Epidermal melanocyte (primary cell): ENCODE results near the gene COL6A3.
A peak's percentile ranks its signal among the peaks of the same experiment; 100 is the strongest.
"Not testable (repeated sequence)": the region's sequence is repeated elsewhere in the genome, so short reads cannot be mapped to it uniquely, and the experiment has no call there.

Experiments used
- DNase-seq: peaks from one replicate; pipeline ENCODE4 v3.0.0; 2011; ENCODE audit warnings: low spot score; ENCODE audit not compliant: insufficient read length

Gene COL6A3

GRCh38 chr2:237412988-237413776, 782 bp downstream of the COL6A3 start:
- DNase-seq, result no peak

GRCh38 chr2:237412646-237412987, 1.3 kb downstream of the COL6A3 start:
- no peak for DNase-seq

GRCh38 chr2:237411683-237412423, 2.1 kb downstream of the COL6A3 start:
- DNase-seq, result no peak

GRCh38 chr2:237411092-237411601, 2.8 kb downstream of the COL6A3 start:
- DNase-seq, result no peak

- not testable (repeated sequence) for DNase-seq
These were observed 4.7 kb downstream of the COL6A3 start for GRCh38 chr2:237409263-237409662.

- DNase-seq, result no peak
These were observed 5.5 kb downstream of the COL6A3 start for GRCh38 chr2:237408335-237409000.

GRCh38 chr2:237407700-237408099, 6.3 kb downstream of the COL6A3 start:
- no peak for DNase-seq

- no peak for DNase-seq
These were observed 7.5 kb downstream of the COL6A3 start for GRCh38 chr2:237406371-237406895.

GRCh38 chr2:237405605-237406004, 8.4 kb downstream of the COL6A3 start:
- DNase-seq, result no peak

GRCh38 chr2:237405006-237405559, 8.9 kb downstream of the COL6A3 start:
- DNase-seq, result no peak

GRCh38 chr2:237404413-237404812, 9.6 kb downstream of the COL6A3 start:
- DNase-seq, result no peak

- DNase-seq, result no peak
These were observed 10.7 kb downstream of the COL6A3 start for GRCh38 chr2:237403024-237403882.

- DNase-seq, result no peak
These were observed 13.8 kb downstream of the COL6A3 start for GRCh38 chr2:237400199-237400598.

GRCh38 chr2:237397072-237397471, 16.9 kb downstream of the COL6A3 start:
- DNase-seq, result no peak

GRCh38 chr2:237393523-237393922, 20.4 kb downstream of the COL6A3 start:
- DNase-seq, result no peak

- DNase-seq, result no peak
These were observed 21.8 kb downstream of the COL6A3 start for GRCh38 chr2:237392186-237392585.

GRCh38 chr2:237391140-237391539, 22.8 kb downstream of the COL6A3 start:
- no peak for DNase-seq

GRCh38 chr2:237390235-237390634, 23.7 kb downstream of the COL6A3 start:
- DNase-seq, result peak; percentile 59

GRCh38 chr2:237389831-237390230, 24.1 kb downstream of the COL6A3 start:
- DNase-seq, result no peak

GRCh38 chr2:237388036-237388435, 25.9 kb downstream of the COL6A3 start:
- DNase-seq, result no peak

- DNase-seq, result no peak
These were observed 29.3 kb downstream of the COL6A3 start for GRCh38 chr2:237384672-237385020.
